CD4-positive, alpha-beta T cell treated with Interleukin-4 for 1 hour (primary cell): ENCODE measurements around the gene MAN1B1.
"Not testable (repeated sequence)": the region's sequence is repeated elsewhere in the genome, so short reads cannot be mapped to it uniquely, and the experiment has no call there.

ENCODE experiments used
- DNase-seq, 2 donors: peaks; one replicate each; pipeline ENCODE4 v3.0.0-alpha.2; 2020 to 2022

MAN1B1 gene

GRCh38 chr9:137112564-137113384 is 26.0 kb downstream of the MAN1B1 start:
- no peak for DNase-seq

GRCh38 chr9:137113385-137114159 is 26.8 kb downstream of the MAN1B1 start:
- peak in 1 of 2 donors; percentile 34 for DNase-seq

- no peak for DNase-seq
Observed at GRCh38 chr9:137114220-137114612, 27.4 kb downstream of the MAN1B1 start.

- DNase-seq, result peak; percentile 69 to 78
Observed at GRCh38 chr9:137114613-137115393, 28.0 kb downstream of the MAN1B1 start, which contains the start of gene DPP7. Gene DPP7 (minus strand): TSS chr9:137114733. CDS start chr9:137114713, 20 bp downstream.

- no peak for DNase-seq
Observed at GRCh38 chr9:137115394-137116026, 28.7 kb downstream of the MAN1B1 start.

- DNase-seq, result no peak
Observed at GRCh38 chr9:137116027-137116507, 29.3 kb downstream of the MAN1B1 start.

GRCh38 chr9:137116728-137117127 is 29.9 kb downstream of the MAN1B1 start:
- no peak for DNase-seq

GRCh38 chr9:137117269-137117731 is 30.5 kb downstream of the MAN1B1 start:
- DNase-seq, result no peak

- DNase-seq, result not testable (repeated sequence)
Observed at GRCh38 chr9:137118092-137118603, 31.4 kb downstream of the MAN1B1 start.

GRCh38 chr9:137121927-137122795 is 35.4 kb downstream of the MAN1B1 start:
- DNase-seq, result not testable (repeated sequence)

- not testable (repeated sequence) for DNase-seq
Observed at GRCh38 chr9:137122796-137123467, 36.1 kb downstream of the MAN1B1 start.

GRCh38 chr9:137123468-137123837 is 36.7 kb downstream of the MAN1B1 start:
- DNase-seq, result no peak

GRCh38 chr9:137123952-137124462 is 37.2 kb downstream of the MAN1B1 start:
- not testable (repeated sequence) for DNase-seq

GRCh38 chr9:137126786-137127185 is 40.0 kb downstream of the MAN1B1 start:
- DNase-seq, result no peak

- DNase-seq, result peak; percentile 48 to 51
Observed at GRCh38 chr9:137127301-137128157, 40.7 kb downstream of the MAN1B1 start.

GRCh38 chr9:137128158-137128861 is 41.5 kb downstream of the MAN1B1 start:
- DNase-seq, result no peak

GRCh38 chr9:137128862-137129455 is 42.2 kb downstream of the MAN1B1 start:
- peak in 1 of 2 donors; percentile 28 for DNase-seq
